Cardiac muscle cell (in vitro differentiated cells and primary cell): ENCODE measurements around the gene CPTP. TPM values are rescaled to one million over a fixed set of nuclear protein-coding genes. Genes with fewer than 3 reads are reported as not detected.

Experiments
- DNase-seq, 2 donors: peaks; one replicate each; pipeline versions ENCODE4 v3.0.0 to v3.0.0-alpha.2; 2010 to 2017; ENCODE audit warnings: low read depth in 1 of 2, low spot score in 1 of 2
- H3K27ac ChIP-seq: fragments of 200-600 bp; sonication (generic); 2 replicates; pipeline ENCODE4 v1.5.1; 2016
- H3K27me3 ChIP-seq: fragments of 200-600 bp; sonication (generic); 2 replicates; pipeline ENCODE4 v1.6.0; 2016; ENCODE audit warnings: control low read depth
- H3K36me3 ChIP-seq: fragments of 200-600 bp; sonication (generic); 2 replicates; pipeline ENCODE4 v1.5.1; 2016; ENCODE audit warnings: control low read depth
- H3K4me1 ChIP-seq: fragments of 200-600 bp; sonication (generic); 2 replicates; pipeline ENCODE4 v1.8.1; 2017; ENCODE audit warnings: low read depth, mild to moderate bottlenecking, mixed run types
- H3K4me3 ChIP-seq: fragments of 200-600 bp; sonication (generic); 2 replicates; pipeline ENCODE4 v1.5.1; 2016; ENCODE audit warnings: mild to moderate bottlenecking
- H3K9me3 ChIP-seq: fragments of 200-600 bp; sonication (generic); 2 replicates; pipeline ENCODE4 v1.5.1; 2017; ENCODE audit warnings: low read depth, mild to moderate bottlenecking, control low read depth
- polyA plus RNA-seq: library from polyadenylated mRNA; unstranded; fragments of >200 nt; fragmentation: Nextera tagmentation; extraction: Ambion mirVana; gene quantifications from 2 replicates; pipeline ENCODE4 v1.2.1, GENCODE V29; 2016
- total RNA-seq: library from RNA; depleted of rRNA; stranded (reverse); fragments of >200 nt; gene quantifications from 2 replicates; pipeline ENCODE4 v1.2.3, GENCODE V29; 2016
- TF ChIP-seq, protein P1 (sequence below): IDR thresholded peaks from 2 replicates; pipeline ENCODE4 v1.5.1; 2012; ENCODE audit warnings: low read depth, mild to moderate bottlenecking, low read length

CPTP gene
- total and polyA plus RNA-seq, 2 experiments from 2014 or later = 33.7 to 38.5 TPM

DNA sequence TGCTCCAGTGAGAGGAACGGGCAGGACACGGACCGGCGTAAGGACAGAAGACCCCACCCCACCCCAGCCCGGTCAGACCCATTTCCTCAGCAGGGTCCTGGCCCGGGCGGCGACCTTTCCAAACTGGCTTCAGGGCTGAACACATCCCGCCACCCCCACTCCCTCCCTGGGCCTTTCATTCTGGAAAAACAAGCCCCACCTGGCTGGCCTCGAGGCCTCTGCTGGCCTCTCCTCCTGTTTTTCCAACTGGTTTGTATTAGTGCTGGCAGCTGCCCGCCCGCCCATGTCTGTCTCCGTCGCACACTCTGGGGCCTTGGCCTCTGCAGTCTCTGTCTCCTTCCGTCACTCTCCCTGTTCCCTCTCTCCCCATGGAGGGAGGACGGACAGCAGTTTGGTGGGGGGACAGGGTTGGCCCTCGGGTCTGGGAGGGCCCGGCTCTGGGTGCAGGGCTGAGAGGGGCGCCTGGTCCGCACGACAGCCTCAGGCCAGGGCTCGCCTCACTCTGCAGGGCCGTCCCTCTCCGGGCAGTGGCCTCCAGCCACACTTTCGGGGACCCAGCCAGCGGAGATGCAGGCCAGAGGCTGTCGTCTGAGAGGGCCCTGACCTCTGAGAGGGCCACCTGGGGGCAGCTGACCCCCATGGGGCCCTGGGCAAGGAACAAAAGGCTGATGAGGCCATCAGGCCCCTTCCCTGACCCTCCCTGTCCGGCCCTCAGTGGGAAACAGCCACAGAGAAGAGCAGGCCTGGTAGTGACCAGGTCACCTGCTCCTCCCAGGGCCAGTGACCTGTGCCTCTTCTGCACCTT is 35.3 kb downstream of the CPTP start:
- peak in 1 of 2 donors; percentile 57 for DNase-seq
- H3K9me3 ChIP-seq = no peaks in the 10 kb centered on the region
- H3K27ac ChIP-seq = peak overlapping the region; percentile 92
- peaks cover 6% of the 10 kb centered on the region for H3K27me3 ChIP-seq
- H3K4me1 ChIP-seq = peaks cover 39% of the 10 kb centered on the region
- no peak overlapping the region for H3K4me3 ChIP-seq
- H3K36me3 ChIP-seq = no peaks in the 10 kb centered on the region
- TF ChIP-seq, protein P1, sequence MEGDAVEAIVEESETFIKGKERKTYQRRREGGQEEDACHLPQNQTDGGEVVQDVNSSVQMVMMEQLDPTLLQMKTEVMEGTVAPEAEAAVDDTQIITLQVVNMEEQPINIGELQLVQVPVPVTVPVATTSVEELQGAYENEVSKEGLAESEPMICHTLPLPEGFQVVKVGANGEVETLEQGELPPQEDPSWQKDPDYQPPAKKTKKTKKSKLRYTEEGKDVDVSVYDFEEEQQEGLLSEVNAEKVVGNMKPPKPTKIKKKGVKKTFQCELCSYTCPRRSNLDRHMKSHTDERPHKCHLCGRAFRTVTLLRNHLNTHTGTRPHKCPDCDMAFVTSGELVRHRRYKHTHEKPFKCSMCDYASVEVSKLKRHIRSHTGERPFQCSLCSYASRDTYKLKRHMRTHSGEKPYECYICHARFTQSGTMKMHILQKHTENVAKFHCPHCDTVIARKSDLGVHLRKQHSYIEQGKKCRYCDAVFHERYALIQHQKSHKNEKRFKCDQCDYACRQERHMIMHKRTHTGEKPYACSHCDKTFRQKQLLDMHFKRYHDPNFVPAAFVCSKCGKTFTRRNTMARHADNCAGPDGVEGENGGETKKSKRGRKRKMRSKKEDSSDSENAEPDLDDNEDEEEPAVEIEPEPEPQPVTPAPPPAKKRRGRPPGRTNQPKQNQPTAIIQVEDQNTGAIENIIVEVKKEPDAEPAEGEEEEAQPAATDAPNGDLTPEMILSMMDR = no peak

DNA sequence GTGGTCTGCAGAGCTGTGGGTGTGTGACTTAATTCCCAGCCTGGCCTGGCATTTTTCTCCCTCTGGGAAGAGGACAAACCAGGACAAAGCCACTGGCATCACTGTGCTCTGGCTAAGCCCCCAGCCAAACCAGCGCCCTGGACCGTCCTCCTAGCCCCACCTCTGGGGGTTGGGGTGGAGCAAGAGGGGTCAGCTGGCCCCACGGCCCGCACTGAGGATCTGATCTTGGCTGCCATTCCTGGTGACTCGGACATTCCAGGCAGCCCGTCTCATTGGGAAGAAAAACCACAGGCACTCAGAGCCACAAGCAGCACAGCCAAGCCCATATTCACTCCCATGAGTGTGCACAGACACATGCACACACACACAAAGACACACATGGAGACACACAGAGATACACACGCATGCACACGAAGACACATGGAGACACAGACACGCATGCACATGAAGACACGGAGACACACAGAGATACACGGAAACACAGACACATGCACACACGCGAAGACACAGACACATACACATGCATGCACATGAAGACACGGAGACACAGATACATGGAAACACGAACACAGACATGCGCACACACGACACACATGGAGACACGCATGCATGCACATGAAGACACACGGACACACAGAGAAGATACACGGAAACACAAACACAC is 36.0 kb downstream of the CPTP start:
- no peaks in the 10 kb centered on the region for H3K9me3 ChIP-seq
- no peak overlapping the region for H3K4me3 ChIP-seq
- H3K4me1 ChIP-seq = peaks cover 39% of the 10 kb centered on the region
- DNase-seq = peak; percentile 67 to 94
- peak overlapping the region; percentile 92 for H3K27ac ChIP-seq
- no peaks in the 10 kb centered on the region for H3K27me3 ChIP-seq
- TF ChIP-seq, protein P1 = no peak
- H3K36me3 ChIP-seq = no peaks in the 10 kb centered on the region

- Histone ChIP-seq H3K27me3 (no peaks in the 10 kb centered on the region), H3K9me3 (no peaks in the 10 kb centered on the region), H3K4me3 (no peak overlapping the region), H3K27ac (peak overlapping the region; percentile 92), H3K4me1 (peaks cover 39% of the 10 kb centered on the region), H3K36me3 (no peaks in the 10 kb centered on the region)
- DNase-seq = no peak
- TF ChIP-seq, protein P1 = no peak
Measured at GRCh38 chr1:1361233-1361981, 36.8 kb downstream of the CPTP start.

DNA sequence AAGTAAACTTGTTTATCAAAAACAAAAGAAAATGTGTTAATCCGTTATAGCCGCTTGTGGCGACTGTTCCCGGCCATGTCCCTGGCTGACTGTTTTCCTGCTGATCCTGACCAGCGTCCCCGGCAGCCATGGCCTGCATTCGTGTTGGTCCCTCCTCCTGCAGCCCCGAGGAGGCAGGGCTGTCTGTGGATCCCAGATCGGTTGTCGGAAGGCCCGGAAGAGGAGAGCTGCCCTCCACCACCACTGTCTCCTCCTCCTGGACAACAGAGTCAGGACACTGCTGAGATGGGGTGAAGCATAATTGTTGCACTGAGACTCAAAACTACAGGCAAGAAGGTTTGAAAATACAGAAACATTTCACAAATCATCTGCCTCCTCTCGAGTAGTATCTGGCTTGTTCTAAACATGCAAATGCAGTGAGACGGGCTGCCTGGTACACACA is 37.4 kb downstream of the CPTP start:
- H3K4me3 ChIP-seq = no peak overlapping the region
- peak; percentile 50 to 86 for DNase-seq
- TF ChIP-seq, protein P1 = peak; percentile 20
- no peaks in the 10 kb centered on the region for H3K36me3 ChIP-seq
- no peaks in the 10 kb centered on the region for H3K9me3 ChIP-seq
- H3K4me1 ChIP-seq = peaks cover 36% of the 10 kb centered on the region
- no peaks in the 10 kb centered on the region for H3K27me3 ChIP-seq
- H3K27ac ChIP-seq = peak overlapping the region; percentile 92

- H3K4me3 ChIP-seq = no peak overlapping the region
- no peak for DNase-seq
- TF ChIP-seq, protein P1 = no peak
Measured at GRCh38 chr1:1364266-1364665, 39.7 kb downstream of the CPTP start.

More at GRCh38 chr1:1364266-1364665, 39.7 kb downstream of the CPTP start:
- Histone ChIP-seq H3K27me3 (no peaks in the 10 kb centered on the region), H3K4me1 (peaks cover 19% of the 10 kb centered on the region), H3K36me3 (no peaks in the 10 kb centered on the region), H3K27ac (no peak overlapping the region), H3K9me3 (no peaks in the 10 kb centered on the region)
